WERI-Rb-1 (cell line): Measurements from ENCODE around the gene MFAP4.

Source experiments
- DNase-seq: peaks from one replicate; pipeline ENCODE4 v3.0.0-alpha.2; 2020
- H3K27ac ChIP-seq: fragments of 250-450 bp; sonication (Bioruptor Pico); 2 replicates; pipeline ENCODE4 v1.5.1; 2020; ENCODE audit warnings: mild to moderate bottlenecking, moderate library complexity
- H3K27me3 ChIP-seq: fragments of 250-450 bp; sonication (Bioruptor Pico); 2 replicates; pipeline ENCODE4 v1.5.1; 2021; ENCODE audit warnings: mild to moderate bottlenecking, low read depth, moderate library complexity; ENCODE audit not compliant: insufficient read depth, severe bottlenecking
- H3K36me3 ChIP-seq: fragments of 250-450 bp; sonication (Bioruptor Pico); 2 replicates; pipeline ENCODE4 v1.5.1; 2020; ENCODE audit warnings: mild to moderate bottlenecking, moderate library complexity
- H3K4me3 ChIP-seq: 2 replicates; pipeline ENCODE4 v1.5.1; 2011; ENCODE audit warnings: low read depth, mild to moderate bottlenecking, control low read depth, low read length
- H3K9me3 ChIP-seq: fragments of 250-450 bp; sonication (Bioruptor Pico); 2 replicates; pipeline ENCODE4 v1.5.1; 2021; ENCODE audit warnings: mild to moderate bottlenecking, moderate library complexity; ENCODE audit not compliant: severe bottlenecking
- CTCF ChIP-seq: IDR thresholded peaks from 2 replicates; pipeline ENCODE4 v1.5.1; 2011; ENCODE audit warnings: low read depth, mild to moderate bottlenecking, control low read depth, inconsistent platforms, low read length

Gene MFAP4

GRCh38 chr17:19381361-19381740, 5.6 kb downstream of the MFAP4 start:
- DNase-seq: no peak
- Histone ChIP-seq H3K36me3 (peaks cover 78% of the 10 kb centered on the region), H3K27ac (no peak overlapping the region), H3K9me3 (no peaks in the 10 kb centered on the region), H3K4me3 (no peak overlapping the region), H3K27me3 (no peaks in the 10 kb centered on the region)
- no peak for TF ChIP-seq CTCF

DNA sequence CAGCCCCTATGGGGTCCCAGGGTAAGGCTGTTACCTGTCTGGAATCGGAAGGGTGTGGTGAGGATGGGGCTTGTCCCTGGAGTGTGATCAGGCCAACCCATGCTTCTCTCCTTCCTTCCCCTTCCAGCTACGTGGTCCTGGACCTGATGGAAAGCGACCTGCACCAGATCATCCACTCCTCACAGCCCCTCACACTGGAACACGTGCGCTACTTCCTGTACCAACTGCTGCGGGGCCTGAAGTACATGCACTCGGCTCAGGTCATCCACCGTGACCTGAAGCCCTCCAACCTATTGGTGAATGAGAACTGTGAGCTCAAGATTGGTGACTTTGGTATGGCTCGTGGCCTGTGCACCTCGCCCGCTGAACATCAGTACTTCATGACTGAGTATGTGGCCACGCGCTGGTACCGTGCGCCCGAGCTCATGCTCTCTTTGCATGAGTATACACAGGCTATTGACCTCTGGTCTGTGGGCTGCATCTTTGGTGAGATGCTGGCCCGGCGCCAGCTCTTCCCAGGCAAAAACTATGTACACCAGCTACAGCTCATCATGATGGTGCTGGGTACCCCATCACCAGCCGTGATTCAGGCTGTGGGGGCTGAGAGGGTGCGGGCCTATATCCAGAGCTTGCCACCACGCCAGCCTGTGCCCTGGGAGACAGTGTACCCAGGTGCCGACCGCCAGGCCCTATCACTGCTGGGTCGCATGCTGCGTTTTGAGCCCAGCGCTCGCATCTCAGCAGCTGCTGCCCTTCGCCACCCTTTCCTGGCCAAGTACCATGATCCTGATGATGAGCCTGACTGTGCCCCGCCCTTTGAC, 6.3 kb downstream of the MFAP4 start:
- DNase-seq: no peak
- no peak for TF ChIP-seq CTCF
- Histone ChIP-seq H3K4me3 (no peak overlapping the region), H3K27ac (no peak overlapping the region), H3K36me3 (peaks cover 71% of the 10 kb centered on the region), H3K9me3 (no peaks in the 10 kb centered on the region), H3K27me3 (no peaks in the 10 kb centered on the region)

GRCh38 chr17:19379361-19380065, 7.5 kb downstream of the MFAP4 start:
- no peaks in the 10 kb centered on the region for H3K27me3 ChIP-seq
- DNase-seq: no peak
- H3K36me3 ChIP-seq: peaks cover 59% of the 10 kb centered on the region
- H3K9me3 ChIP-seq: no peaks in the 10 kb centered on the region
- H3K4me3 ChIP-seq: peak overlapping the region; percentile 86
- no peak for TF ChIP-seq CTCF
- no peak overlapping the region for H3K27ac ChIP-seq

GRCh38 chr17:19378416-19379360, 8.3 kb downstream of the MFAP4 start, which contains the start of gene MAPK7:
Gene MAPK7, plus strand, starts transcription at chr17:19378498. Its CDS starts 403 bp downstream, at chr17:19378901.
- H3K36me3 ChIP-seq: peaks cover 51% of the 10 kb centered on the region
- H3K27ac ChIP-seq: peak within 1 kb of the TSS; percentile 79
- no peaks in the 10 kb centered on the region for H3K27me3 ChIP-seq
- peak within 1 kb of the TSS; percentile 86 for H3K4me3 ChIP-seq
- DNase-seq: no peak
- no peak for TF ChIP-seq CTCF
- no peaks in the 10 kb centered on the region for H3K9me3 ChIP-seq

GRCh38 chr17:19377602-19378415, 9.2 kb downstream of the MFAP4 start:
- H3K36me3 ChIP-seq: peaks cover 42% of the 10 kb centered on the region
- peak overlapping the region; percentile 79 for H3K27ac ChIP-seq
- DNase-seq: peak; percentile 99
- H3K4me3 ChIP-seq: peak overlapping the region; percentile 86
- H3K9me3 ChIP-seq: no peaks in the 10 kb centered on the region
- no peak for TF ChIP-seq CTCF
- no peaks in the 10 kb centered on the region for H3K27me3 ChIP-seq
